Activated CD4-positive, alpha-beta memory T cell treated with anti-CD3 and anti-CD28 coated beads for 36 hours (primary cell): ENCODE data around the gene FOXP1. TPM values are rescaled to one million over a fixed set of nuclear protein-coding genes. Genes with fewer than 3 reads are reported as not detected.
A peak's percentile ranks its signal among the peaks of the same experiment; 100 is the strongest.

Source experiments
- CTCF ChIA-PET: fragments of 350-600 bp; sonication (Branson Sonifier 250); formaldehyde crosslinking; loops from one replicate; lab custom pipeline; 2021; ENCODE audit warnings: antibody characterized with exemption, inconsistent platforms; lab: Charles Lee
- POLR2A ChIA-PET: fragments of 350-600 bp; sonication (Branson Sonifier 250); formaldehyde crosslinking; loops from one replicate; lab custom pipeline; 2021; ENCODE audit warnings: antibody characterized with exemption; lab: Charles Lee
- DNase-seq: peaks from one replicate; pipeline ENCODE4 v3.0.0-alpha.2; 2020
- H3K27ac Mint-ChIP-seq: one replicate; pipeline ENCODE4 v1.8.0; 2021; ENCODE audit warnings: mixed read lengths
- H3K27me3 Mint-ChIP-seq: one replicate; pipeline ENCODE4 v1.8.0; 2021; ENCODE audit warnings: mixed read lengths
- H3K36me3 Mint-ChIP-seq: one replicate; pipeline ENCODE4 v1.8.0; 2021; ENCODE audit warnings: mixed read lengths
- H3K4me1 Mint-ChIP-seq: one replicate; pipeline ENCODE4 v1.8.0; 2021; ENCODE audit warnings: low read depth, mixed read lengths
- H3K4me3 Mint-ChIP-seq: one replicate; pipeline ENCODE4 v1.8.0; 2021; ENCODE audit warnings: mild to moderate bottlenecking, mixed read lengths
- H3K9me3 Mint-ChIP-seq: one replicate; pipeline ENCODE4 v1.8.0; 2021; ENCODE audit warnings: mixed read lengths
- intact Hi-C: fragments of 100-400 bp; cut with micrococcal nuclease; formaldehyde crosslinking; loops from one replicate; pipeline ENCODE4 v1.15.1; 2023
- total RNA-seq, 2 experiments: library from RNA; stranded (reverse); gene quantifications; one replicate each; pipeline ENCODE4 v1.2.3, GENCODE V29; 2021

FOXP1 gene
- total RNA-seq, 2 experiments from 2014 or later: 94.4 to 102 TPM

DNA sequence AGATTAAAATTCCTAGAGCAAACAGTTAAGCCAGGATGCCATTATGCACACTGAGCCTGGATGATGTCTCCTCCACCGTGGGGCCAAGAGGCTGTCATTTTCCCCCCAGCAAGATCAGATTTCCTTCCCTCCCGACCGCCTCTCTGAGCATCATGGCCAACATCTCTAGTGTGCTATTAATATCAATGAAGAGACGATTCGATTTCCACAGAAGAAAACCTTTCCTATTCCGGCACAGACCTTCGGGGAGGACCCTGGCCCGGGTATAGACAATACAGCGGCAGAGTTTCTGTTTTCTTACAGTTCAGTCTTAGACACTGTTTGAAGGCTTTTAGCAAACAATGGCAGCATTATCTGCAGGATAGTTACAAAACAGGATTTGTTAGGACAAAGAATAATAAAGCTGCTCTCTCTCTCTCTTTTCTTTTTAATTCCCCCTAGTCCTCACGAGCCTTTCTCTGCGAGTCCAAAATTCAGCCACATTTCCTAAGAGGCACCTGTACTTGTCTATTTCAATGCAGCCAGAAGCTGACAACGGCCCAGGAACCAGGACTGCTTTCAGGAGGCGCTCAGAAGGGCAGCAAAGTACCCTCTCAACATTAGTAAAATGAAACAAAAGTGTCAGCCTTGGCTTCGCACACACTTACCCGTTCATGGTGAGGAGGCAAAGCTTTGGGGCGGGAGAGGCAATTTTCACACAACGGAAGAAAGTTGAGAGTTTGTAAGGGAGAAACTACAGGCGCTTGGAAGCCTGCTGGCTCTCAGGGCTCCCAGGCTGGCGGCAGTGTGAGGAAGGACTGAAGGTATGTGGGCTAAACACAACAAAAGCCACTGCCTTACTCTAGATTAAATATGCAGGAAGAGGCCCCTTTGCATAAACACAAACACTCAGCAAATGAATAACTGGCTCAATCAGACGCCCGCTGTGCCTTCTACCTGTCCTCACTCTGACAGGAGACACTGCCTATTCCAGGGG is 278.0 kb downstream of the FOXP1 start:
- POLR2A ChIA-PET: interaction anchor here (1.0 kb wide), 2 partner anchors 54 to 191 kb away, joined by 3 read pairs; no protein-coding TSS in a partner anchor
- DNase-seq: peak; percentile 22
- peak overlapping the region; percentile 77 for H3K4me3 Mint-ChIP-seq
- H3K27ac Mint-ChIP-seq: peak overlapping the region; percentile 87
- no peaks in the 10 kb centered on the region for H3K9me3 Mint-ChIP-seq
- no peaks in the 10 kb centered on the region for H3K36me3 Mint-ChIP-seq
- H3K4me1 Mint-ChIP-seq: peaks cover 86% of the 10 kb centered on the region
- H3K27me3 Mint-ChIP-seq: no peaks in the 10 kb centered on the region
- intact Hi-C loops: loop anchor here (1.0 to 10.0 kb wide), 5 partner anchors 119 to 755 kb away; no protein-coding TSS in a partner anchor
- CTCF ChIA-PET: interaction anchor here (0.7 to 0.8 kb wide), 2 partner anchors 278 to 299 kb away, joined by 3 read pairs; partner anchors contain the start of gene FOXP1

DNA sequence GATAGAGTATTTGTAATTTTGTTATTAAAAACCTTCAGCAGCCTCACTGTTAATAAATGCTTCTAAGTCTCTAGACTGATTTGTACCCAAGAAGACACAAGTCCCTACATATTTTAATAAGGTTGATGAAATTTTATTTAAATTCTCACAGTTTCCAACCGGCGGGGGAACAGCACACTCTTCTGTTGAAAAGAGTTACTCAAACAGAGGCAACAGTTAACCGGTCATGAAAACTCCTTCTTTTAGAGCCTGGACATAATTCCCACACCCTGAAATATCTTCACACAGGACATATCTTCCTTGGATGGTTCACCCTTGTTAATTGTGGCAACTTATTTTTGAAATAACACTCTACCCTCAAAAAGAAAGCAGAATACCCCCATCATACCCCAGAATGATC is 278.8 kb downstream of the FOXP1 start:
- Mint-ChIP-seq H3K27me3 (no peaks in the 10 kb centered on the region), H3K4me1 (peaks cover 88% of the 10 kb centered on the region), H3K9me3 (no peaks in the 10 kb centered on the region), H3K27ac (peak overlapping the region; percentile 87), H3K36me3 (peaks cover 3% of the 10 kb centered on the region), H3K4me3 (peak overlapping the region; percentile 77)
- POLR2A ChIA-PET: interaction anchor here (0.6 to 1.5 kb wide), 2 partner anchors 55 to 240 kb away, joined by 3 to 4 read pairs; no protein-coding TSS in a partner anchor
- intact Hi-C loops: loop anchor here (1.0 to 10.0 kb wide), 6 partner anchors 120 to 754 kb away; no protein-coding TSS in a partner anchor
- CTCF ChIA-PET: interaction anchor here (0.7 kb wide), 1 partner anchor 298 kb away, joined by 3 read pairs; no protein-coding TSS in a partner anchor
- peak; percentile 40 for DNase-seq

DNA sequence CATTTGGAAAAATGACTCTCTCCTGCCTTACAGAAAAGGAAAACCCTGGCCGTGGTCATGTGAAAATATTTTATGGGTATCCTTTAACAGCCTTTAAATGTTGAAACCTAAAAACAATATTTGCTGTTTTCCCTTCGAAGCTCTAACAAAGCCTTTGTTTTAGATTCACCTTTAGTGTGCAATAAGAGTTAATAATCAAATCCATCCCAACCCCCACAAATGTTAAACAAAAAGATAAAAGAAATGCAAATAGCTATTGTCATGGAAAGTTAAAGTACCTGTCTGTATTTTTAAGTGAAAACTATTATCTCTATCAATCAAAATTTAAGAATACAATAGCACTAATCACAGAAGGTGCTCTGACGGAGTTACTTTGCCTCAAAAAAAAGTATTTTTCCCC is 279.3 kb downstream of the FOXP1 start:
- no peaks in the 10 kb centered on the region for H3K9me3 Mint-ChIP-seq
- peaks cover 5% of the 10 kb centered on the region for H3K36me3 Mint-ChIP-seq
- no peaks in the 10 kb centered on the region for H3K27me3 Mint-ChIP-seq
- H3K27ac Mint-ChIP-seq: peak overlapping the region; percentile 87
- CTCF ChIA-PET: no interaction called here
- DNase-seq: no peak
- POLR2A ChIA-PET: interaction anchor here (0.6 to 1.5 kb wide), 3 partner anchors 56 to 240 kb away, joined by 3 to 4 read pairs (median 3); no protein-coding TSS in a partner anchor
- intact Hi-C loops: loop anchor here (2.0 to 10.0 kb wide), 4 partner anchors 121 to 753 kb away; no protein-coding TSS in a partner anchor
- peaks cover 88% of the 10 kb centered on the region for H3K4me1 Mint-ChIP-seq
- H3K4me3 Mint-ChIP-seq: peak overlapping the region; percentile 77

DNA sequence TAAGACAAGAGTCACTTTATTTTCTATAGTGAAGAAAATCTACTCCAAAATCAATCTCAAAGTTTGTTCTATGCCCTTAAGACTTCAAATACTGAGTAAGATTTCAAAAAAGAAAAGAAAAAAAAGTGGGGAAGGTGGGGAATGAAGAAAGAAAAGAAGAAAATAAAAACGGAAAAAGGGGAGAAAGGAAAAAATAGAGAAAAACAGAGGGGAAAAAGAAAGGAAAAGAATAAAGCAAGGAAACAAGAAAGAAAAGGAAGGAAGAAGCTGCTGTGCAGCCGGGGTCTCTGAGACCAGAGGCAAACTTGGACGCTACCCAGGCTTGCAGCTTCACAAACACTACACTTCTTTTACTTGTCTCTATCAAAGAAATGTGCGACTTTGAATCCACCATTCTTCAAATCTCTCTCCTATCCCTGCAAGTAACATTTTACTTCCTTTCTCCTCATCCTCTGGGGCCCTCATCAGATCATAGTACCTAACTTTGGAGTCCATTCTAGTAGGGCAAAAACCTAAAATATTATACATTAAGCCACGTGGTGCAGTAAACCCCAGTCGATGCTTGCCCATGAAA is 279.8 kb downstream of the FOXP1 start:
- CTCF ChIA-PET: no interaction called here
- Mint-ChIP-seq H3K4me3 (peak overlapping the region; percentile 77), H3K27ac (peak overlapping the region; percentile 87), H3K4me1 (peaks cover 88% of the 10 kb centered on the region), H3K9me3 (no peaks in the 10 kb centered on the region), H3K36me3 (peaks cover 5% of the 10 kb centered on the region), H3K27me3 (no peaks in the 10 kb centered on the region)
- intact Hi-C loops: loop anchor here (2.0 to 10.0 kb wide), 4 partner anchors 121 to 753 kb away; no protein-coding TSS in a partner anchor
- POLR2A ChIA-PET: interaction anchor here (0.8 to 5.3 kb wide), 4 partner anchors 56 to 246 kb away, joined by 3 to 50 read pairs (median 6); no protein-coding TSS in a partner anchor
- no peak for DNase-seq

DNA sequence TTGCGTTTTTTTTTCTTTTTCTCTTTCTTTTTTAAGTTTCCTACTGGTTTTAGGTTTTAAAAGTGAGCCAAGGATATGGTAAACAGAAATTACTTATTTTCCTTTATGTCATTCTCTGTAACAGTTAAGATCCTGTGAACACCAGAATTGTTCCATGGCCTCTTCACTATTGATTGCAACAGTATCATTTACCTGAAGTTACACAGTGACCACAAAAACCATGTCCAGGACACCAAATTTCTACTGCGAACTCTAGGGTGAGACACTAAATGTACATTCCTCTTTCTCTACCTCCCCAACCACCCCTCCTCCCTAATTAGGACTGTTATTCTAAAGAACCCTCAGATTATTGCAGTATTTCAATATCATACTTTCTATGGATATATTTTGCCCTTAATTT is 280.9 kb downstream of the FOXP1 start:
- DNase-seq: no peak
- H3K4me1 Mint-ChIP-seq: peaks cover 83% of the 10 kb centered on the region
- peaks cover 8% of the 10 kb centered on the region for H3K36me3 Mint-ChIP-seq
- H3K4me3 Mint-ChIP-seq: peak overlapping the region; percentile 77
- POLR2A ChIA-PET: interaction anchor here (0.6 to 5.3 kb wide), 8 partner anchors 54 to 281 kb away, joined by 3 to 50 read pairs (median 8); partner anchors contain the start of gene FOXP1
- H3K9me3 Mint-ChIP-seq: no peaks in the 10 kb centered on the region
- H3K27me3 Mint-ChIP-seq: no peaks in the 10 kb centered on the region
- H3K27ac Mint-ChIP-seq: peak overlapping the region; percentile 87
- CTCF ChIA-PET: interaction anchor here (0.6 to 1.4 kb wide), 5 partner anchors 54 to 291 kb away, joined by 3 to 4 read pairs (median 3); no protein-coding TSS in a partner anchor
- intact Hi-C loops: loop anchor here (5.0 to 10.0 kb wide), 2 partner anchors 122 to 320 kb away; no protein-coding TSS in a partner anchor

DNA sequence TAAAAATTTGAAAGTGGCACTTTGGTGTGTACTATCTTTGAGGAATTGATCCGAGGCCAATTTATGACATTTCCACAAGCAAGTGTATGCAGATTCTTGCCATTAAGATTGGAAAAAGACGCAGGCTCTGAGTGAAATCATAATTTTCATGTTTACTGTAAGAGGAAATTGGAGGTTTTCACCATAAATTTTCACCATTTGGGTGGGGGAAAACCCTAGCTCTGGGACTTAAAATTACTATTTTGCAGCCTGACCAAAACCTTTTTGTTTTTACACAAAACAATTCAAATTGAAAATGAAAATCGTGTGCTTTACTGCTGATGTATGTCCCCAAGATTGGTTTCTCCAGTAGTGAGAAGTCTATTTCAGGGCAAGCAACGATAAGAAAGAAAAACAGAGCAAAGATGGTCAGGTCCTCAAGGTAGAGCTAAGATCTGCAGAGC is 282.6 kb downstream of the FOXP1 start:
- no peaks in the 10 kb centered on the region for H3K9me3 Mint-ChIP-seq
- H3K27me3 Mint-ChIP-seq: no peaks in the 10 kb centered on the region
- H3K4me1 Mint-ChIP-seq: peaks cover 82% of the 10 kb centered on the region
- peaks cover 17% of the 10 kb centered on the region for H3K36me3 Mint-ChIP-seq
- peak overlapping the region; percentile 77 for H3K4me3 Mint-ChIP-seq
- ChIA-PET CTCF (interaction anchor here (0.6 to 1.7 kb wide), 8 partner anchors 13 to 318 kb away, joined by 3 to 4 read pairs (median 3); no protein-coding TSS in a partner anchor), POLR2A (interaction anchor here (0.6 to 5.3 kb wide), 18 partner anchors 16 to 290 kb away, joined by 3 to 50 read pairs (median 4); partner anchors contain the start of gene FOXP1)
- H3K27ac Mint-ChIP-seq: peak overlapping the region; percentile 87
- no peak for DNase-seq
- intact Hi-C loops: loop anchor here (1.0 to 10.0 kb wide), 12 partner anchors 13 to 444 kb away; no protein-coding TSS in a partner anchor

DNA sequence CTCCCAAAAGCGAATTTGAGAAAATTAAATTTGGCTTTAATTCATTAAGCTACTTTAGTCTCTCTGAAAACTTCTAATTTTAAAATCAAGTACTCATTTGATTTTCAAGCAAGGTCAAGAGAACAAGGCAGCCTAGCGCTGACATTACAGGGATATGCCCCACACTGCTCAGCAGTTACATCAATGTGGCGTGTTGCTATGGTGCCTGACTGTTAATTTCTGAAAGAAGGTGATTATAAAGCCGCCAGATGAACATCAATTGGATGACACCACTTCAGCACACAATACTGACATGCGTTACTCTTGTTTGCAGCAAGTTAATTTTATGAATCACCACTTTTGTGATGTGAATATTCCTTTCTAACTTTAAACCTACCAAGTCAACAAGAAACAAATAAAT is 284.4 kb downstream of the FOXP1 start:
- Mint-ChIP-seq H3K9me3 (no peaks in the 10 kb centered on the region), H3K36me3 (peaks cover 24% of the 10 kb centered on the region), H3K27me3 (no peaks in the 10 kb centered on the region), H3K27ac (peak overlapping the region; percentile 52), H3K4me1 (peaks cover 79% of the 10 kb centered on the region), H3K4me3 (no peak overlapping the region)
- DNase-seq: peak; percentile 42
- ChIA-PET POLR2A (interaction anchor here (0.6 to 5.3 kb wide), 3 partner anchors 61 to 212 kb away, joined by 3 to 50 read pairs (median 25); no protein-coding TSS in a partner anchor), CTCF (no interaction called here)
- intact Hi-C loops: loop anchor here (5.0 kb wide), 1 partner anchor 37 kb away; no protein-coding TSS in a partner anchor

DNA sequence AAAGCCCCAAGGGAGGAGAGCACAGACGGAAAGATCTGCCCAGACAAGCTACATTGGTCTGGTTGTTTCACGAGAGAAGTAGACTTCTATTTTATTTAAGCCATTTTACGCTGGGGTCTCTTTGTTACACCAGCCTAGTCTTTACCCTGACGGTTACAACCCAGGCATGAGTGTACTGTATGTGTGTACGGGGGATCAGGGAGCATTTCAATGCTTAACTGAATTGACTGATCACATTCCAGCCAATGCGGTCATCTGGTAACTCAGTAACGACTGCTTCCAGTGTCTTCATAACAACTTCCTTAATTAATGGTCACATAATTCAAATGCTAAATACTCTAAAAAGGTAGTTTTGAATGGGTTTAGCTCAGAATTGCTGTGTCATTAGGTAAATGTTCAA is 288.6 kb downstream of the FOXP1 start:
- H3K4me3 Mint-ChIP-seq: no peak overlapping the region
- H3K36me3 Mint-ChIP-seq: peaks cover 27% of the 10 kb centered on the region
- H3K4me1 Mint-ChIP-seq: peaks cover 50% of the 10 kb centered on the region
- DNase-seq: no peak
- H3K27ac Mint-ChIP-seq: no peak overlapping the region
- no peaks in the 10 kb centered on the region for H3K27me3 Mint-ChIP-seq
- intact Hi-C loops: loop anchor here (5.0 kb wide), 1 partner anchor 33 kb away; no protein-coding TSS in a partner anchor
- H3K9me3 Mint-ChIP-seq: no peaks in the 10 kb centered on the region
- CTCF ChIA-PET: interaction anchor here (0.6 kb wide), 1 partner anchor 104 kb away, joined by 3 read pairs; no protein-coding TSS in a partner anchor
- POLR2A ChIA-PET: no interaction called here

DNA sequence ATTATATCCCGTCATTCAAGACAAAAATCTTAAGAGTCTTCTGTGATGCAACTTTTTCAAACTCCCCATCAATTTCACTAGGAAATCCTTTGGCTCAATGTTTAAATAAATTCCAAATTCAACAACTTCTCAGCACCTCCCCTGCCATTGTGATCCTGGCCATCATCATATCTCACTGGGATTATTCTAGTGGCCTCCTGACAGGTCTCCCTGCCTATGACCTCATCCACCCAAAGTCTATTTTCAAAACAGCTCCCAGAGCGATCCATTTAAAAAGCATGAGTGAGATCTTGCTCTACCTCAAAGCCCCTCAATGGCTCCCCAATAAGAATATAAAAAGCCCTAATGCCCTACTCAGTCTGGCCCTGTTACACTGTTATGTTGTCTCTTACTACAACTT is 293.2 kb downstream of the FOXP1 start:
- Mint-ChIP-seq H3K36me3 (peaks cover 9% of the 10 kb centered on the region), H3K4me3 (no peak overlapping the region), H3K27me3 (no peaks in the 10 kb centered on the region), H3K9me3 (no peaks in the 10 kb centered on the region), H3K27ac (no peak overlapping the region), H3K4me1 (peaks cover 44% of the 10 kb centered on the region)
- no peak for DNase-seq
- POLR2A ChIA-PET: no interaction called here
- intact Hi-C loops: no loop called here
- CTCF ChIA-PET: no interaction called here

DNA sequence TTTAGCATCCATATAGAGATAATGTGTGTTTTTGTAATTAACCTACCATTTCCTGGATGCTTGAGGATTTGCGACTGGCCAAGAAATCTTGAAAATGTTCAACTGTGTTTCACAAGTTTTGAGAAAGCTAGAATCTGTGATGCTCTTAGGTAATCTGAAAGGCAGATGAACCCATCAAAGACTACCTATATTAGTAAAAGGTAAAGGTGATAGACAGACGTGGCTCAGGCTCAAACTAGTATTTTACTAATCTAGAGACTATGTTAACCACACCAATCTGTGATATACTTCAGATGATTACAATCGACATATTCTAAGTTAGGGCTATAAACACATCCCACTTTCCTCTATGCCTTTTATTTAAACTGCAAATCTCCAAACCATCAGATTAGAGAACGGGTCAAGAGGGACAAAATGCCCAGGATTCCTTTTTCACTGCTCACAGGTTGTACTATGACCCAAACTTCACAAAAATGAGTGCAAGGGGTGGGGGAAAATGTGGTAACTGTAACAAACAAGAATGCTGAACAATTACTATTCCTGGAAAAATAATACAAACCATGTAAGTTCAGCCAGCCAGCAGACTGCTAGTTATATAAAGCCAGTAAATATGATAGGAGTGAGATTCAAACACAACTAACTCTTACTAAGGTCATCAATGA is 295.1 kb downstream of the FOXP1 start:
- Mint-ChIP-seq H3K4me1 (peaks cover 43% of the 10 kb centered on the region), H3K27ac (no peak overlapping the region), H3K36me3 (peaks cover 8% of the 10 kb centered on the region), H3K9me3 (no peaks in the 10 kb centered on the region), H3K27me3 (no peaks in the 10 kb centered on the region), H3K4me3 (no peak overlapping the region)
- intact Hi-C loops: loop anchor here (1.0 kb wide), 1 partner anchor 13 kb away; no protein-coding TSS in a partner anchor
- no peak for DNase-seq
- POLR2A ChIA-PET: interaction anchor here (0.9 kb wide), 1 partner anchor 52 kb away, joined by 3 read pairs; no protein-coding TSS in a partner anchor
- CTCF ChIA-PET: interaction anchor here (0.9 to 1.0 kb wide), 2 partner anchors 12 to 39 kb away, joined by 3 read pairs; no protein-coding TSS in a partner anchor
